ENCODE results near the gene PTPRN. TPM values are rescaled to one million over a fixed set of nuclear protein-coding genes. Genes with fewer than 3 reads are reported as not detected.

PTPRN gene
- polyA plus RNA-seq, 1 experiment = 11.7 TPM

- POLR2A ChIA-PET = interaction anchor here (0.6 to 1.6 kb wide), 5 partner anchors 29 to 178 kb away, joined by 3 to 9 read pairs (median 5); partner anchors contain the start of genes ABCB6 and DNAJB2
- no peak for DNase-seq (ENCODE audit: low read depth, low spot score)
- H3K27me3 ChIP-seq (ENCODE audit: control insufficient read depth, insufficient read depth, low read length) = peaks cover 6% of the 10 kb centered on the region
- peak overlapping the region; percentile 90 for H3K27ac ChIP-seq (ENCODE audit: low read depth, low read length)
- no peak overlapping the region for H3K4me3 ChIP-seq (ENCODE audit: low read depth, low read length)
- H3K9me3 ChIP-seq (ENCODE audit: control insufficient read depth, insufficient read depth, low read length) = no peaks in the 10 kb centered on the region; the same call in 1 of the 2 replicates
- CTCF ChIA-PET = interaction anchor here (1.0 to 3.5 kb wide), 6 partner anchors 28 to 79 kb away, joined by 3 to 24 read pairs (median 16); partner anchors contain the start of gene DNAJB2
- TF ChIP-seq CTCF (IDR thresholded peaks at IDR 0.05; ENCODE audit: low read depth, low read length) = no peak
Observed at GRCh38 chr2:219250049-219250781, 59.0 kb downstream of the PTPRN start.

- H3K27ac ChIP-seq (ENCODE audit: low read depth, low read length) = peak overlapping the region; percentile 90
- POLR2A ChIA-PET = interaction anchor here (0.6 to 1.6 kb wide), 6 partner anchors 30 to 177 kb away, joined by 3 to 9 read pairs (median 4); partner anchors contain the start of genes ABCB6 and DNAJB2
- peak; percentile 39 for DNase-seq (ENCODE audit: low read depth, low spot score)
Observed at GRCh38 chr2:219249203-219249980, 59.8 kb downstream of the PTPRN start.

GRCh38 chr2:219248845-219249202 lies 60.4 kb downstream of the PTPRN start:
- TF ChIP-seq CTCF (IDR thresholded peaks at IDR 0.05; ENCODE audit: low read depth, low read length) = no peak
- H3K27me3 ChIP-seq (ENCODE audit: control insufficient read depth, insufficient read depth, low read length) = no peaks in the 10 kb centered on the region
- H3K9me3 ChIP-seq (ENCODE audit: control insufficient read depth, insufficient read depth, low read length) = no peaks in the 10 kb centered on the region; the same call in 1 of the 2 replicates
- peak overlapping the region; percentile 90 for H3K27ac ChIP-seq (ENCODE audit: low read depth, low read length)
- ChIA-PET POLR2A (interaction anchor here (0.8 to 1.6 kb wide), 2 partner anchors 30 to 43 kb away, joined by 3 to 9 read pairs; partner anchors contain the start of gene ABCB6), CTCF (interaction anchor here (1.5 to 3.5 kb wide), 4 partner anchors 25 to 47 kb away, joined by 5 to 24 read pairs (median 15); partner anchors contain the start of gene DNAJB2)
- no peak overlapping the region for H3K4me3 ChIP-seq (ENCODE audit: low read depth, low read length)
- DNase-seq (ENCODE audit: low read depth, low spot score) = no peak

More at GRCh38 chr2:219249203-219249980, 59.8 kb downstream of the PTPRN start:
- no peak for TF ChIP-seq CTCF (IDR thresholded peaks at IDR 0.05; ENCODE audit: low read depth, low read length)
- Histone ChIP-seq H3K27me3 (ENCODE audit: control insufficient read depth, insufficient read depth, low read length) (peaks cover 4% of the 10 kb centered on the region), H3K4me3 (ENCODE audit: low read depth, low read length) (no peak overlapping the region), H3K9me3 (ENCODE audit: control insufficient read depth, insufficient read depth, low read length) (no peaks in the 10 kb centered on the region; the same call in 1 of the 2 replicates)
- CTCF ChIA-PET = interaction anchor here (1.0 to 3.5 kb wide), 6 partner anchors 25 to 78 kb away, joined by 3 to 24 read pairs (median 10); partner anchors contain the start of gene DNAJB2

- H3K9me3 ChIP-seq (ENCODE audit: control insufficient read depth, insufficient read depth, low read length) = no peaks in the 10 kb centered on the region; the same call in 1 of the 2 replicates
- peak overlapping the region; percentile 90 for H3K27ac ChIP-seq (ENCODE audit: low read depth, low read length)
- no peak for TF ChIP-seq CTCF (IDR thresholded peaks at IDR 0.05; ENCODE audit: low read depth, low read length)
- ChIA-PET CTCF (interaction anchor here (1.3 to 3.5 kb wide), 5 partner anchors 26 to 128 kb away, joined by 5 to 24 read pairs (median 7); partner anchors contain the start of gene DNAJB2), POLR2A (interaction anchor here (0.6 kb wide), 1 partner anchor 40 kb away, joined by 3 read pairs; no protein-coding TSS in a partner anchor)
- no peak for DNase-seq (ENCODE audit: low read depth, low spot score)
- H3K4me3 ChIP-seq (ENCODE audit: low read depth, low read length) = no peak overlapping the region
- no peaks in the 10 kb centered on the region for H3K27me3 ChIP-seq (ENCODE audit: control insufficient read depth, insufficient read depth, low read length)
Observed at GRCh38 chr2:219247678-219248642, 61.2 kb downstream of the PTPRN start.

All from AG04450 (cell line).